ENCODE measurements around the gene HOXA1.

HOXA1 gene

DNA sequence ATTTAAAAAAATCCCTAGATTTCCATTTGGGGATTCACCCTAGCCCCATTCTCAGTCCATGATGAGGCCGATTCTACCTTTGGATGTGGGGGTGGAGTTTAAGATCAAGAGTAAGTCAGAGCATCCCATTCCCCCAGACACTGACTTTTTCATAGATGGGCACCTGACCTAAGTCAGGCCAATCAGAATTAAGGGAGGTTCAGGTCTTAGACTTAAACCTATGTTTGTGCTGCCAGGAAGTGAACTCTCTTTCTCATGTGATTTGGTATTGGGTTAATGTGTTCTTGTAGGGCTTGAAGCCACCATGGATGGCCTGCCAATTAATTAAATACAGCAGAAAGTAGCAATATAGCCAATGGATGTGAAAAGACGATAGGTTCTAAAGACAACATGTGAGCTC, 30.1 kb downstream of the HOXA1 start:
- no peak for DNase-seq (ENCODE audit: low spot score)
- POLR2A ChIA-PET (ENCODE audit: low non-redundant PET) = interaction anchor here (0.9 kb wide), 1 partner anchor 32 kb away, joined by 4 read pairs; no protein-coding TSS in a partner anchor
- CTCF ChIA-PET = interaction anchor here (0.7 kb wide), 1 partner anchor 1427 kb away, joined by 3 read pairs; no protein-coding TSS in a partner anchor
- H3K27ac ChIP-seq = no peak overlapping the region
- TF ChIP-seq, protein P1, sequence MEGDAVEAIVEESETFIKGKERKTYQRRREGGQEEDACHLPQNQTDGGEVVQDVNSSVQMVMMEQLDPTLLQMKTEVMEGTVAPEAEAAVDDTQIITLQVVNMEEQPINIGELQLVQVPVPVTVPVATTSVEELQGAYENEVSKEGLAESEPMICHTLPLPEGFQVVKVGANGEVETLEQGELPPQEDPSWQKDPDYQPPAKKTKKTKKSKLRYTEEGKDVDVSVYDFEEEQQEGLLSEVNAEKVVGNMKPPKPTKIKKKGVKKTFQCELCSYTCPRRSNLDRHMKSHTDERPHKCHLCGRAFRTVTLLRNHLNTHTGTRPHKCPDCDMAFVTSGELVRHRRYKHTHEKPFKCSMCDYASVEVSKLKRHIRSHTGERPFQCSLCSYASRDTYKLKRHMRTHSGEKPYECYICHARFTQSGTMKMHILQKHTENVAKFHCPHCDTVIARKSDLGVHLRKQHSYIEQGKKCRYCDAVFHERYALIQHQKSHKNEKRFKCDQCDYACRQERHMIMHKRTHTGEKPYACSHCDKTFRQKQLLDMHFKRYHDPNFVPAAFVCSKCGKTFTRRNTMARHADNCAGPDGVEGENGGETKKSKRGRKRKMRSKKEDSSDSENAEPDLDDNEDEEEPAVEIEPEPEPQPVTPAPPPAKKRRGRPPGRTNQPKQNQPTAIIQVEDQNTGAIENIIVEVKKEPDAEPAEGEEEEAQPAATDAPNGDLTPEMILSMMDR (conservative IDR thresholded peaks at IDR 0.05; ENCODE audit: low read depth) = no peak

DNA sequence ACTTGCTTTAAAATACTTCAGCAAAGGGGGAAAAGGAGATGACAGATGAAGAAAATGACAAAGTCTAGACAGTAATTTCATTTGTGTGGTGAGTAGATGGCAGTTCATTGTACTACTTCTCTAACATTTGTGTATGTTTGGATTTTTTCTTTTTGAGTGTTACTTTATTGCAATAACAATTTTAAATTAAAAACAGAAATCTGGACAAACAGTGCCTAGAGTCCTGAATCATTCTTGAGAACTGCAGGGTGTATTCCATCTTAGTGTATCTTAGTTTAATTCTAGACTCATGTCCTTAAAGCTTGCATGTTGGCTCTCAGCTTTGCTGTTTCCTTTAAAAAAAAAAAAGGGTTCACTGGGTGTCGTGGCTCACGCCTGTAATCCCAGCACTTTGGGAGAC, 31.1 kb downstream of the HOXA1 start:
- TF ChIP-seq, protein P1 (conservative IDR thresholded peaks at IDR 0.05; ENCODE audit: low read depth) = no peak
- CTCF ChIA-PET = interaction anchor here (0.6 kb wide), 1 partner anchor 34 kb away, joined by 3 read pairs; no protein-coding TSS in a partner anchor
- POLR2A ChIA-PET (ENCODE audit: low non-redundant PET) = no interaction called here
- no peak overlapping the region for H3K27ac ChIP-seq
- no peak for DNase-seq (ENCODE audit: low spot score)

DNA sequence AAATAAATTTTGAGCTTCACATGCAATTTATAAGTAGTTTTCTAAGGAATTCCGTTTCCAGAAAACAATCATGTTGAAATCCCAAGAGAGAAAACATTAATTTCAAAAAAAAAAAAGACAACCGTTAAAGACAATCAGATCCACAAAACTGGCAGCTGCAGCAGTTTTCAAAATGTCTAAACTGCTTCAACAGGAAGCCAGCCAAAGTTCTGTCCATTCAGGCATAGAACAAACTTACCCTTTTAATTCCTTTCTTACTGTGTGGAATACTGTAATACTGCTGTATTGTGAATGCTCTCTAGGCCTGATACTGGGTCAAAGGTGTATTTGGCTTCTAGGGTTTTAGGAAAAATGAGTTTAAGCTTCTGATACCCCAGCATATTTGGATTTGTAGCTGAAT, 31.6 kb downstream of the HOXA1 start:
- POLR2A ChIA-PET (ENCODE audit: low non-redundant PET) = no interaction called here
- H3K27ac ChIP-seq = no peak overlapping the region
- TF ChIP-seq, protein P1 (conservative IDR thresholded peaks at IDR 0.05; ENCODE audit: low read depth) = no peak
- DNase-seq (ENCODE audit: low spot score) = no peak
- CTCF ChIA-PET = interaction anchor here (0.6 kb wide), 1 partner anchor 34 kb away, joined by 3 read pairs; no protein-coding TSS in a partner anchor

DNA sequence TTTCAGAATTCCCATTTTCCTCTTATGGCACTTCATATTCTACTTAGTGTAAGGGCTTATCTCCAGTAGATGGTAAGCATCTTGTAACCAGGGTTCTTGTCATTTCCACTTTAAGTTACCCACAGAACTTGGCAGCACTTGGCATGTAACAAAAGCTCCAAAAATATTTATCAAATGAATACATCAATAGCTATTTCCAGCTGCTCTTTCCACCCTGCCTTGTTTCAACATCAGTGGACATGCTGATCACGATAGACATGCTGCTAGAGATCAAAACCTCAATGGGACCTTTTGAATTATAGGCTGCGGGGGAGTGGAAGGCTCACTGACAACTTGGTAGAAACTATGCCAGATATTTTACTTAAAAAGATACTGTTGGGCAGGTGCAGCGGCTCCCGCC, 32.9 kb downstream of the HOXA1 start:
- TF ChIP-seq, protein P1 (conservative IDR thresholded peaks at IDR 0.05; ENCODE audit: low read depth) = no peak
- no peak overlapping the region for H3K27ac ChIP-seq
- ChIA-PET CTCF (no interaction called here), POLR2A (ENCODE audit: low non-redundant PET) (no interaction called here)
- DNase-seq (ENCODE audit: low spot score) = no peak

DNA sequence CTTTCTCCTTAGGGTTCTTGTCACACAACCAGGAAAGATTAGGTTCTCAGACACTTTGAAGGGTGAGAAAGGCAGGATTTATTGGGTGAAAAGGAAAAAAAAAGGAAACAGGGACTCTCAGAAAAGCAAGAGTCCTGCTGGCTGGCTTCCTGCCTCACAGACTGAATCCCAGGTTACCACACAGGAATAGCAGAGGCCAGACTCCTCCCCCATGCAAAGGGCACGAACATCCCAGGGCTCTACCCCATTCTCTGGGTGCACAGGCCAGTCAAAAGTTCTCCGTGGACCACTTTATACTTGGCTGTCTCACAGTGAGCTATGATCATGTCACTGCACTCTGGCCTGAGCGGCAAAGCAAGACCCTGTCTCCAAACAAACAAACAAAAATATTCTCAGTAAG, 42.6 kb downstream of the HOXA1 start:
- ChIA-PET CTCF (no interaction called here), POLR2A (ENCODE audit: low non-redundant PET) (no interaction called here)
- no peak overlapping the region for H3K27ac ChIP-seq
- no peak for DNase-seq (ENCODE audit: low spot score)
- TF ChIP-seq, protein P1 (conservative IDR thresholded peaks at IDR 0.05; ENCODE audit: low read depth) = no peak

DNA sequence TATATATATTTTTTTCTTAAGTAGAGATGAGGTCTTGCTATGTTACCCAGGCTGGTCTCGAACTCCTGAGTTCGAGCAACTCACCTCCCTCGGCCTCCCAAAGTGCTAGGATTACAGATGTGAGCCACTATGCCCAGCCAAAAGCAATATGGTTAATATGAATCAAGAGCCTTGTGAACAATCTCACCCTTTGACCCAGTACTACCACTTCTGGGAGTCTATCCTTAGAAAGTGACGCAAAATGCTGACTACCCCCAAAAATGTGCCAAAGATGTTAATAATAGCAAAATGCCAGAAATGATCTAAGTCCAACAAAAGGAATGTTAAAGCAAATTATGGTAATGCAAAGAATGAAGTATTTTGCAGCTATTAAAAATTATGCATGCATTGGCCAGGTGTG, 44.3 kb downstream of the HOXA1 start:
- CTCF ChIA-PET = interaction anchor here (0.7 kb wide), 1 partner anchor 198 kb away, joined by 3 read pairs; no protein-coding TSS in a partner anchor
- POLR2A ChIA-PET (ENCODE audit: low non-redundant PET) = no interaction called here
- DNase-seq (ENCODE audit: low spot score) = no peak
- TF ChIP-seq, protein P1 (conservative IDR thresholded peaks at IDR 0.05; ENCODE audit: low read depth) = no peak
- no peak overlapping the region for H3K27ac ChIP-seq

DNA sequence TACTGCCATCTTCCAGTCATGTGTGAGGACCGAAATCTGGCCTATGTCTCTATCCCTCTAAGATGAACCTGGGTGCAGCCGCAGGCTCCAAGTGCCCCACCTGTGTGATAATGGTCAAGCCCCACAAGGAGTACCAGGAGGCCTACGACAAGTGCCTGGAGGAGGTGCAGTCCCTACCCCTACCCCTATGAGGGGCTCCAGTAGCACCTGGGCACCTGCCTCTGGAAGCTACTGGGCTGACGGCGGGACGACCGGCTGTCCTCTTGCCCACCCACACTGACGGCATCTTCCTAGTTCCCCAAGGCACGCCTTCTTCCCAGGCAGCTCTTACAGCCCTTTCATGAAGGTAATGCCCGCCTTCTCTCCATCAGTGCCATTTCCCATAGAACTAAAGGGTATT, 47.4 kb downstream of the HOXA1 start:
- DNase-seq (ENCODE audit: low spot score) = no peak
- H3K27ac ChIP-seq = no peak overlapping the region
- TF ChIP-seq, protein P1 (conservative IDR thresholded peaks at IDR 0.05; ENCODE audit: low read depth) = no peak
- POLR2A ChIA-PET (ENCODE audit: low non-redundant PET) = no interaction called here
- CTCF ChIA-PET = no interaction called here

Measured in RWPE1 (cell line).